Measurements from ENCODE around the gene CRABP2. TPM values are rescaled to one million over a fixed set of nuclear protein-coding genes. Genes with fewer than 3 reads are reported as not detected.

The CRABP2 gene
- total RNA-seq, 1 experiment from 2014 or later, result 209 TPM

- no TSS peak for BruUV-seq (replicated peaks)
- ATAC-seq (no peak), DNase-seq (ENCODE audit: low read depth, low spot score) (no peak)
- intact Hi-C loops (cut with micrococcal nuclease), result no loop called here
- Histone ChIP-seq H3K27me3 (ENCODE audit: insufficient read depth, low read length) (no peaks in the 10 kb centered on the region), H3K4me1 (ENCODE audit: control insufficient read depth in 1 of 2, insufficient read depth in 2 of 2, low read length in 2 of 2) (peaks cover 52 to 54% of the 10 kb centered on the region in 2 experiments), H4K20me1 (ENCODE audit: insufficient read depth) (no peaks in the 10 kb centered on the region), H3K9me3 (ENCODE audit: control insufficient read depth in 1 of 2, insufficient read depth in 1 of 2, low read depth in 1 of 2, low read length in 2 of 2) (no peaks in the 10 kb centered on the region), H3K79me2 (ENCODE audit: insufficient read depth, low read length) (0 out of 2 replicates have a peak, but pooled peaks cover 6% of the 10 kb centered on the region), H2AFZ (ENCODE audit: low read depth, low read length, poor library complexity, severe bottlenecking) (no peak overlapping the region), H3K27ac (ENCODE audit: low read depth, low read length) (no peak overlapping the region; the same call in 1 of the 2 replicates), H3K9me2 (ENCODE audit: insufficient read depth) (no peaks in the 10 kb centered on the region), H3K4me3 (replicated peaks in 1 of 2; ENCODE audit: low read depth in 1 of 2, low read length in 2 of 2) (no peak overlapping the region), H3K4me2 (ENCODE audit: low read length) (no peak overlapping the region), H3K36me3 (ENCODE audit: control insufficient read depth in 1 of 2, insufficient read depth in 2 of 2, low read length in 2 of 2) (no peaks in the 10 kb centered on the region), H3K9ac (ENCODE audit: low read length) (no peak overlapping the region)
- TF ChIP-seq ZBTB33 (IDR thresholded peaks at IDR 0.05; ENCODE audit: extremely low read depth, insufficient replicate concordance, low read length) (no peak), SRF (IDR thresholded peaks at IDR 0.05; ENCODE audit: low read depth) (no peak), FOSL1 (IDR thresholded peaks at IDR 0.05; ENCODE audit: low read depth) (no peak), ZFX (IDR thresholded peaks at IDR 0.05) (no peak), POLR2A (IDR thresholded peaks at IDR 0.05; ENCODE audit: borderline replicate concordance, extremely low read depth, insufficient read depth, insufficient read length) (no peak), EZH2 (IDR thresholded peaks at IDR 0.05) (no peak), TCF7L2 (IDR thresholded peaks at IDR 0.05; ENCODE audit: borderline replicate concordance, extremely low read depth, insufficient read depth, insufficient read length) (no peak), ELF1 (IDR thresholded peaks at IDR 0.05; ENCODE audit: borderline replicate concordance, low read depth) (no peak), YY1 (IDR thresholded peaks at IDR 0.05; ENCODE audit: extremely low read depth, insufficient replicate concordance, low read depth, low read length) (no peak), SIN3A (IDR thresholded peaks at IDR 0.05; ENCODE audit: low read depth) (no peak), MAX (IDR thresholded peaks at IDR 0.05) (no peak)
- TF ChIP-seq, protein P1, sequence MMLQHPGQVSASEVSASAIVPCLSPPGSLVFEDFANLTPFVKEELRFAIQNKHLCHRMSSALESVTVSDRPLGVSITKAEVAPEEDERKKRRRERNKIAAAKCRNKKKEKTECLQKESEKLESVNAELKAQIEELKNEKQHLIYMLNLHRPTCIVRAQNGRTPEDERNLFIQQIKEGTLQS (IDR thresholded peaks at IDR 0.05), result no peak
- ChIA-PET POLR2A (interaction anchor here (0.7 to 2.3 kb wide), 4 partner anchors 8 to 26 kb away, joined by 3 to 8 read pairs (median 4); partner anchors contain the start of gene CRABP2), RAD21 (ENCODE audit: low non-redundant PET in 1 of 2, low total read pairs in 2 of 2, uncharacterized antibody in 2 of 2, unreplicated experiment in 2 of 2) (no interaction called here), CTCF (interaction anchor here (1.9 to 14.7 kb wide), 3 partner anchors 11 to 88 kb away, joined by 6 to 310 read pairs (median 20); no protein-coding TSS in a partner anchor)
Observed at GRCh38 chr1:156714830-156715229, 9.4 kb upstream of the CRABP2 start.

Measured in HCT116 (cell line).